Caki2 (cell line): ENCODE measurements around the gene RSRC1. TPM values are rescaled to one million over a fixed set of nuclear protein-coding genes. Genes with fewer than 3 reads are reported as not detected.
"Not testable (repeated sequence)": the region's sequence is repeated elsewhere in the genome, so short reads cannot be mapped to it uniquely, and the experiment has no call there.

Experiments
- DNase-seq: peaks from one replicate; pipeline ENCODE4 v3.0.0-alpha.2; 2015; ENCODE audit warnings: low read depth
- in situ Hi-C: cut with HindIII; loops from 2 replicates; pipeline ENCODE4 v1.10.0; 2016; ENCODE audit warnings: low sequenced_read_pairs, low pct_unique_long_range_greater_than_20kb, mixed read lengths
- total RNA-seq: library from RNA; depleted of rRNA; stranded (reverse); fragments of >200 nt; shearing (Covaris generic); gene quantifications from 2 replicates; pipeline ENCODE4 v1.2.3, GENCODE V29; 2014; ENCODE audit warnings: low replicate concordance

RSRC1 gene
- total RNA-seq, 1 experiment from 2014 or later: 72.1 TPM

GRCh38 chr3:158407844-158408517 is 298.1 kb downstream of the RSRC1 start:
- DNase-seq: no peak
- in situ Hi-C loops: no loop called here

GRCh38 chr3:158408518-158408897 is 298.6 kb downstream of the RSRC1 start:
- DNase-seq, in situ Hi-C loops: not testable (repeated sequence)

DNA sequence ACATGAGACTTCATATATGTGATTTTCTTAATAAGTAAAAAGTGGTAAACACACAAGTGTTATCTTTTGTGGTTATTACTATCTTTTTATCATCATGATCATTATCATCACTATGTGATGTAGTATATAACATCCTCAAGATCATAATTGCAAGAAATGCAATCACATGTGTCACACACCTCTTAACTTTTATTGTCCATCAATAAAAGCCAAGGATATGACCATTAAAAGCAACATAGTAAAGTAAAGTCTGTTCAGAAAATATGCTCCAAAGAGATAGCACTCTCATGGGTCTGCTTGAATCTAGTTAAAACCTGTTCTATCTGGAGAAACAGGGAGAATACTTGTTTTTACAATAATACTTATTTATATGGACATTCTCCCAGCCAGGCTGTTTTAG is 308.1 kb downstream of the RSRC1 start:
- no peak for DNase-seq
- in situ Hi-C loops: no loop called here

GRCh38 chr3:158419820-158420653 is 310.1 kb downstream of the RSRC1 start:
- in situ Hi-C loops: no loop called here
- no peak for DNase-seq

- DNase-seq: peak; percentile 73
- in situ Hi-C loops: no loop called here
Measured at GRCh38 chr3:158420654-158421396, 310.9 kb downstream of the RSRC1 start.

DNA sequence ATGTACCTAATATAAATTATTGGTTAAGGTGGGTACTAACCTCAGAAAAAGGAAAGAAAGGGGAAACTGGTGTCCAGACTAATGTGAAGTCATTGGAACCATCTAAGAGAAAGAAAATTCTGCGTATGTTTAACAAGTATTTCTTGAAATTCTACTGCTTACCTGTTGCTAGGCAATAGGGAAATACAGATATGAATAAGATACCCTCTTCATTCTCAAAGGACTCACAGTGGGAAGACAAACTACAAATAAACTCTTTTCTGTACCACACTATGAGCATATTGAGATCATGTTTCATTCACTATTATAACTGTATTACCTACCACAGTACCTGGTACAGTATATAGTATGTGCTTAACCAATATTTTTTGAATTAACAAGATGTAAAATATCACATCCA is 320.6 kb downstream of the RSRC1 start:
- DNase-seq: peak; percentile 10
- in situ Hi-C loops: no loop called here

GRCh38 chr3:158430968-158431367 is 321.1 kb downstream of the RSRC1 start:
- DNase-seq: peak; percentile 19
- in situ Hi-C loops: no loop called here

- in situ Hi-C loops: no loop called here
- DNase-seq: no peak
Measured at GRCh38 chr3:158431829-158432228, 321.9 kb downstream of the RSRC1 start.

DNA sequence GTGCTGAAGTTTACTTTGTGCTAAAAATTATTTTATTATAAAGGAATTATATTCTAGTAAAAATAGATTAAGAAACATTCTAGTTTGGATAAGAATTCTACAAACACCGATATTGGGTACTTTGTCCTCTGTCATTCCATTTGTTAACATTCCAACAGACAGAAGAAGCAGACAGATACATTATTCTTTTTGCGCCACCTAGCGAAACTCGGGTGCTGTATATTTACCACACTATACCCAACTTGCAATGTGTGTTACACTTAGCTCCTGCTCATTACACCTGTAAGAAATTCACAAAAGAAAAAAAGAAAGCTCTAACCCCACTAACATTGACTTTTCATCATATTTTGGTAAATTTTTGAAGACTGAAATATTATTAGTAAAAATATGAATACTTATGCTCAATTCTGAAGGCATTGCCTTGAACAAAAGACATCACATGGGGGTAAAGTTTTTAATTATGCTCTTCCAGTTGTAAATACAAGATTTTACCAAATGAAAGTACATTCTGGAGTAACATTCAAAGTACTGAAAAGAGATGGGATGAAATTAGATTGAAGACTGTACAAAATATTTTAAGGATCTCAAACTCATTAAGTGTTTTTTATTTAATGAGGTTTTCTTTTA is 324.6 kb downstream of the RSRC1 start:
- peak; percentile 71 for DNase-seq
- in situ Hi-C loops: no loop called here

- no peak for DNase-seq
- in situ Hi-C loops: no loop called here
Measured at GRCh38 chr3:158443632-158444031, 333.7 kb downstream of the RSRC1 start.

- no peak for DNase-seq
- in situ Hi-C loops: no loop called here
Measured at GRCh38 chr3:158447408-158447807, 337.5 kb downstream of the RSRC1 start.

- DNase-seq: no peak
- in situ Hi-C loops: no loop called here
Measured at GRCh38 chr3:158451405-158452055, 341.6 kb downstream of the RSRC1 start.

DNA sequence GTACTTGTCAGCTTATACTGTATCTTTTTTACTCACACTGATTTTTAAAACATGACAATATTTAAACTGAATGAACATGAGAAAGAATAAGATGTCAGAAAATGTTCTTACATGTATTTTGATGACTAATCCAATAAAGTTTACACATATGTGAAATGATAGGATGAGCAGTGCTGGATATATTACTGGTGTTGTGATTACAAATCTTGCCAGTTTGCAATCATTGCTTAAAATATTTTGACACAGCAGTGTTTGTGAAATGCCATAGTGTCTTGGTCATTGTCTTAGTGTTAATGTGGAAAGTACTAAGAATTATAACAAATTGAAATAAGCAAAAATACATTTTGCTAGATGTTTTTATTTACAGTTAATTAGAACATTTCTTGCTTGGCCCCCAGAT is 342.4 kb downstream of the RSRC1 start:
- in situ Hi-C loops: no loop called here
- DNase-seq: no peak

DNA sequence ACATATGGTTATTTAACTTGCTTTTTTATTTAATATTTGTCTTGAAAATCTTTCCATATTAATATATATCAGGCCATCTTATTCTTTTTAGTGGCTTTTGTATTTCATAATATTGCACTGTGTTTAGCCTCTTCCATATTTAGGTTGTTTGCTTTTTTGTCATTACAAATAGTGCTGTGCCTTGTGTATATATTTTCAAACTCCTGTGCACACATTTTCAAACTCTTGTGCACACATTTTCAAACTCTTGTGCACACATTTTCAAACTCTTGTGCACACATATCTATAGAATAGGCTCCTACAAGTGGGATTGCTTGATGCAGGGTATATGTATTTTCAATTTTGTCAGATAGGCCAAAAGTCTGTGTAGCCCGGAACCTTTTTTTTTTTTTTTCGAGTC is 343.1 kb downstream of the RSRC1 start:
- in situ Hi-C loops: no loop called here

DNA sequence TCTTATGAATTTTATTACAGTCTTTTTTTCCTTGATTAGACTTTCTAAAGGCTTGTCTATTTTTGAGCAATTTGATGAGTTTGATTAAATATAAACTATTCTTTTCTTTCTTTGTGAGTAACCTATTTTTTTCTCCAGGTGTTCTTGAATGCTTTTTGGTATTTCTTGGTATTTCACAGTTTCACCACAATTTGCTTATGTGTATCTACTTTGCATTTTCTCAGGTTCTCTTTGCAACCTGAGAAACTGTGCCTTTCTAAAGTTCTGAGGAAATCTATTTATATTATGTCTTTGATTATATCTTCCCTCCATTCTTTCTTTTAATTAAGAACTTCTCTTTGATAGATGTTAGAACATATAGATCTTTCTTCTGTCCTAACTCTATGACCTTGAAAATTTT is 344.0 kb downstream of the RSRC1 start:
- in situ Hi-C loops: no loop called here
- no peak for DNase-seq

More for the DNA sequence above, 343.1 kb downstream of the RSRC1 start:
- DNase-seq: no peak

DNA sequence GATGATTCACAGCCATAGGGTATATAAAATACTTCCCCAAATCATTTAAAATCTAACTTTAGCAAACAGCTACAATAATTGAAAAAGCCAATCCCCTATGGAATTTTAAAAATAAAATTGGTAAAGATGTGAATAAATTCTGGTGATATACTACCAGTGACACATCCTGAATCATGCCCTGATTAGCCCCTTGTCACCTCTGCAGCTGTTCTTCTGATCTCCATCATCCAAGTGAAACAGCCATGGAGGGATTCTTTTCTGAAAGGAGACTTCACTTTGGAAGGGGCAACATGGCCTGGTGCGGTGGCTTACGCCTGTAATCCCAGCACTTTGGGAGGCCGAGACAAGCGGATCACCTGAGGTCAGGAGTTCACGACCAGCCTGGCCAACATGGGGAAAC is 345.5 kb downstream of the RSRC1 start:
- in situ Hi-C loops: no loop called here
- DNase-seq: no peak

GRCh38 chr3:158456114-158456513 is 346.2 kb downstream of the RSRC1 start:
- in situ Hi-C loops: no loop called here
- no peak for DNase-seq

DNA sequence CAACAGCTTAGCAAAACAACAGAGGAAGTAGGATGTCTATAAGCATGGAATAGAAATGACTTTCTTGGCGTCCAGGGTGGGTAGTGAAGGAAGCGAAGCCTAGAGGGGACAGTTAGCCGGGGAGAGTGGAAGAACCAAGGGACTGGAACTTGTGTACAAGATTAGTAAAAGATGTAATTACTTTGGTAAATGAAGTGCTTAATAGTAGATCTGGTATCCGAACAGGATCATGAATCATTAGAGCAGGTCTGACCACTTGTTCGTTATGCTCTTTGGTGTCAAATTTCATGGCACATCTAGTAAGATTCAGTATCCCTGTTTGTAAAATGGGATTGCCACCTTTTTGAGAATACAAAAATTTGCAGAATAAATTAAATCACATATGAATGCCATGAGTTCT is 348.6 kb downstream of the RSRC1 start:
- in situ Hi-C loops: no loop called here
- DNase-seq: no peak
